Activated T-cell treated with anti-CD3 and anti-CD28 coated beads, Interleukin-2, amount 50 U/mL, for 48 hours (primary cell): Measurements from ENCODE around the gene NBAS.
"Not testable (repeated sequence)": the region's sequence is repeated elsewhere in the genome, so short reads cannot be mapped to it uniquely, and the experiment has no call there.

Experiments
- DNase-seq, 2 experiments: peaks; one replicate each; pipeline ENCODE4 v3.0.0-alpha.2; 2020

Gene NBAS

DNA sequence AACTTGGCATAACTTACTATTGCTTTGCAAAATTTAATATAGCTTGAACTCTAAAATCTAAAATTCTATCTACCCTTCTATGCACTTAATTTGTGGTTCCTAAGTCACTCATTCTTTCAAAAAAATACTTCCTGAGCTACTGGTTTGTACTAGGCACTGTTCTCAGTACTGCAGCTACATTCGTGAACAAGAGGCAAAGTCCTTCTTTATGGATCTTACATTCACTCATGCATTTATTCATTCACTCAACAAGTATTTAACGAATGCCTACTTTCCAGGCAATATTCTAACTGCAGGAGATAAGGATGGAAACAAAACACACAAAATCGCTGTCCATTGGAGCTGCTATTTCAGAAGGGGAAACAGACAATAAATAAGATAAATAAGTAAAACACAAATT lies 104.8 kb downstream of the NBAS start:
- no peak for DNase-seq

DNA sequence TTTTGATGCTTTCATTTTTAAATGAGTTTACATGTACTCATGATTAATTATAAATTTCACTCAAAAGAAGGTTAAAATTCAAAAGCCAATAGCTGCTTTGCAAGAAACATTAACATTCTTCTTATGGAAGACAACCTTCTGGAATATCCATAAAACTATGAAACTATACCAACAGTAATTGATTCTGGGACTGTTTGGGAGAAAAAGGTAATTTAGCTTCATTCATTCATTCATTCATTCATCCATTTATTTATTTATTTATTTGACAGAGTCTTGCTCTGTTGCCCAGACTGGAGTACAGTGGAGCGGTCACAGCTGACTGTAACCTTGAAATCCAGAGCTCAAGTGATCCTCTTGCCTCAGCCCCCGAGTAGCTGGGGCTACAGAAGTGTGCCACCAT lies 110.3 kb downstream of the NBAS start:
- no peak for DNase-seq

DNA sequence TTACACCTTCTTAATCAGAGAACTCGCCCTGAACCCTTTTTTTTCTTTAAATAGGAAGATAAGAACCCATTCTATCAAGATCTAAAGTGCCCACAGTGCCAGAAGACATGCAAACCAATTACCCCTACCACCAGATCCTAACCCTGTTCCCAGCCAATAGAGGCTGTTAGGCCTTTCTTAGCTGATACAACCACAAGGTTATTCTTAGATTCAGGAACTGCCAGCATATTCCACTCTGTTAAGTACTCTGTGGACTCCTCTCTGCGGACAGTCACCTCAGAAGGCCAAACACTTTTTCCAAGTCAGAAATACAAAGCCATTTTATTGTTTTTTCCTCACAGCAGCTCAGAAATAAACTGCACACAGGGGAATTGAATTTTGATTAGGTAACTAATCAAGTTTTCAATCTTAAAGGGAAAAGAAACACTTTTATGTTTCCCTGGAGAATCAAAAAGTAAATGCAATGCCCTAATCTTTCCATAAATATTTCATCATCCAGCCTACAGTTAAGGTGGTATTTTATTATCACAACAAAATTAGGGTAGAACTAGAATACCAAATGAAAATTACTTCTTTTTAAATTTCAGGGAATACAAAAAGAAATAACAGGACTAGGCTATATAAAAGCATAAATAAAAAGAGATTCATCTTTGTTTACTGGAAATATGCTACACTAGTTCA lies 111.4 kb downstream of the NBAS start:
- DNase-seq: no peak

DNA sequence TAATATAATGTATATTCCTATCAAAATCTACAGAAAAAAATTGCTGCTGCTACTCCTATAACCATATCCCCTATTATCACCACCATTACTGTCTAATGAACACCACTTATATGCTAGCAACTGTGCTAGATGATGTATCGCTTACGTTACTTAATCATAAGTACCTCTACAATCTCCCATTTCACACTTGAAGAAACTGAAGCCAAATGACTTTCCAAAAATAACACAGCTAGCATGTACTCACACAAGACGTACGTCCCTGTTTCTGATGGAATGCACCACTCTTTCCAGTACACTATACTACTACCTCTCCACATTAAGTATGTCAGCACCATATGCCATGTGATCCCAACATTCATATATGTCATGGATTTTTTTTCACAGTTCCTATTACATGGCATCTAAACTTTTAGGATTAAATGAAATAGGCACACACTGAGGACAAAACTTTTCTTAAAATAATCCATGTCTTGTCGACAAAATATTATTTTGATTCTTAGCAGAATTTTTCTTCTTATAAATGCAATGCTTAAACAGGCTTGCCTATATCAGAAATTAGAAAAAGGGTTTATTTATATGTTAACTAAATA lies 112.8 kb downstream of the NBAS start:
- no peak for DNase-seq

DNA sequence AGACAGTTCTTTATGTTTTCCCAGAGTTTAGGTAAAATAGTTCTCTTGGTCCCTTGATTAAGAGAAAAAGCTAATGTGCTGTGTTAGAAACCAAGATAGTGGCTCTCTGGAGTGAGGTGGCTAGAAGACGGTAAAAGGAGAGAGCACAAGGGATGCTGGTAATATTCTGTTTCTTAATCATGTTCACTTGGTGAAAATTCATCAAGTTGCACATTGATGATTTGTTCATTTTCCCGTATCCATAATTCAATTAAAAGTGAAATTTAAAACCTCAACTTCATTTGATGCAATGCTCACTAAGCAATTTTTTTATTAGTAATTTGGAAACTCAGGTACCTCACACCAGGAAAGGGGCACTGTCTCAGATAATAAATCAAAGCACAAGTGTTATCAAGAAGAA lies 113.8 kb downstream of the NBAS start:
- no peak for DNase-seq

DNA sequence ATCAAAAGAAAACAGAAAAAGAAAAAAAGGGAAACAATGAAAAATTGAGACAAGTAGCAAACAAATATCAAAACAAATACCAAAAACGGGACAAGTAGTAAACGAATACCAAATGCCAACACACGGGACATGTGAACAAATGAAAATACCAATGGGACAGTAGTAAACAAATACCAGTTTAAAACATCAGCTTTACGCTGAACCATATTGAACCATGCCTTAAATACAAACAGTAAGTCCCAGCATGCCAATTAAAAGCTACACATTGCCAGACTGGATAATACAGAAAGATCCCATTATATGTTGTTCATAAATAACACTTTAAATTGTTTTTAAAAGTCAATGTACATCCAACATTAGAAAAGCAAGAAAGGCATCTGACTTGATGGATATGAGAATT lies 114.2 kb downstream of the NBAS start:
- DNase-seq: no peak

DNA sequence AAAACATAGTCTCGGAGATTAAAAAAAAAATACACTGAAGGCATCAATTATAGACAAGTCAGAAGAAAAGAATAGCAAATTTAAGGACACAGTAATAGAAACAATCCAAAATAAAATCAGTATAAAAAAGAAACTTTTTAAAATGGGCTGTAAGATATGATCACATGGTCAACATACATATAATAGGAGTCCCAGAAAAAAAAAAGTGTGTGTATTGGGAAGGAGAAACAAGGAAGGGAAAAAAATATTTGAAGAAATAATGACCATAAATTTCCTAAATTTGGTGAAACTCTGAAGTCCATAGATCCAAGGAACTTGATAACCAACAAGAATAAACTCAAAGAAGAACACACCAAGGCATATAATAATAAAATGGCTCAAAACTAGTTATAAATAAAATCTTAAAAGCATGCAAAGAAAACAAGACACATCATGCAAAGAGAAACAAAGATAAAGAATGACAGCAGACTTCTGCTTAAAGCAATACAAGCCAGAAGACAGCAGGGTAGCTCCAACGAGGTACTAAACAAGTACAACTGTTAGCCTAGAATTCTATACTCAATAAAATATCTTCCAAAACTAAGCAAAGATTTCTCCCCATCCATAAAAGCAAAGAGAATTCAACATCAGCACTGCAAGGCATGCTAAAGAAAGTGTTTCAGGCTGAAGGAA lies 115.1 kb downstream of the NBAS start:
- DNase-seq: no peak

DNA sequence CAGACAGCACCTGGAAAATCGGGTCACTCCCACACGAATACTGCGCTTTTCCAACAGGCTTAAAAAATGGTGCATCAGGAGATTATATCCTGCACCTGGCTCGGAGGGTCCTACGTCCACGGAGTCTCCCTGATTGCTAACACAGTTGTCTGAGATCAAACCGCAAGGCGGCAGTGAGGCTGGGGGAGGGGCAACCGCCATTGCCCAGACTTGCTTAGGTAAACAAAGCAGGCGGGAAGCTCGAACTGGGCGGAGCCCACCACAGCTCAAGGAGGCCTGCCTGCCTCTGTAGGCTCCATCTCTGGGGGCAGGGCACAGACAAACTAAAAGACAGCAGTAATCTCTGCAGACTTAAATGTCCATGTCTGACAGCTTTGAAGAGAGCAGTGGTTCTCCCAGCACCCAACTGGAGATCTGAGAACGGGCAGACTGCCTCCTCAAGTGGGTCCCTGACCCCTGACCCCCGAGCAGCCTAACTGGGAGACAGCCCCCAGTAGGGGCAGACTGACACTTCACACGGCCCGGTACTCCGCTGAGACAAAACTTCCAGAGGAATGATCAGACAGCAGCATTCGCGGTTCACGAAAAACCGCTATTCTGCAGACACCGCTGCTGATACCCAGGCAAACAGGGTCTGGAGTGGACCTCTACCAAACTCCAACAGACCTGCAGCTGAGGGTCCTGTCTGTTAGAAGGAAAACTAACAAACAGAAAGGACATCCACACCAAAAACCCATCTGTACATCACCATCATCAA lies 121.2 kb downstream of the NBAS start:
- not testable (repeated sequence) for DNase-seq

DNA sequence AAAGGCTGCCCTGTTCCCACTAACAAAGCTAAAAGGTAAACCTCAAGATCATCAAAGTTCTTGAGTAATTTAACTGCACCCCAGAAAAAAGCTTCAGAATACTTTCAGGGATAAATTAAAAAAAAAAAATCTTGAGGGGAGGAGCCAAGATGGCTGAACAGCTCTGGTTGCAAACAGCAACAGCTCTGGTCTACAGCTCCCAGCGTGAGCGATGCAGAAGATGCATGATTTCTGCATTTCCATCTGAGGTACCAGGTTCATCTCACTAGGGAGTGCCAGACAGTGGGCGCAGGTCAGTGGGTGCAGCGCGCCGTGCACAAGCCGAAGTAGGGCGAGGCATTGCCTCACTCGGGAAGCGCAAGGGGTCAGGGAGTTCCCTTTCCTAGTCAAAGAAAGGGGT lies 121.8 kb downstream of the NBAS start:
- DNase-seq: not testable (repeated sequence)

DNA sequence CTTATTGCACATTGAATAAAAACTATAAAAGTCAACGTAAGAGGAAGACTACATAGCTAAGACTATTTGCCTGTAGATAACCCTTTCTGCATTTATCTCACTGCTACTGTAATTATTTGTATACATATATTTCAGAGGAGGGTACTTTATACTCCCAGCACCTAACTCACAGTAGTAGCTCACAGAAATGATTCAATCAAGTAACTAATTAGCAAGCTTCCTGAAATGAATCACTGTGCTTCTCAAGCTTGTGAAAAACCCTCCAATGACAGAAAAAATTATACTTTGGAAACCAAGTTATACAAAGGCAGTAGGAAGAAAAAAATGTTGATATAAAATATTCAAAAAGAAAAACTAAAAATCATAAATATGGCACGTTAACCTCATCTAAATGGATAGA lies 124.9 kb downstream of the NBAS start:
- no peak for DNase-seq

DNA sequence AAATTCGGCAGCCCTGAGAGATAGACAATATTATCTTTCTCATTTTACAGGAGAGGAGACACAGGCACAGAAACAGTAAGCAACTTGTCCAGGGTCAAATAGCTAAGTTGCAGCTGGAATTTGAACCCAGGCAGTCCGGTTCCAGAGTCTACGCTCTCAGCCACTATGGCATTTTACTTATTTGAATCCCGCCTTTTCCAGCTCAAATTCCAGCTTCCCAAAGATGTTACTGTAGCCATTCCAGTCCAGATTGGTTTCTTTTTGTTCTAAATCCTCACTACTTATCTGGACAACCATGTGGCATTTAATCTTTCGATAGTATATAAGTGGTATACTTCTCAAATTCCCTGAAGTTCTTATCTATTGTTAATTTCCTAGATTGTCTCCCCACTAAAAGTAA lies 125.7 kb downstream of the NBAS start:
- DNase-seq: no peak

DNA sequence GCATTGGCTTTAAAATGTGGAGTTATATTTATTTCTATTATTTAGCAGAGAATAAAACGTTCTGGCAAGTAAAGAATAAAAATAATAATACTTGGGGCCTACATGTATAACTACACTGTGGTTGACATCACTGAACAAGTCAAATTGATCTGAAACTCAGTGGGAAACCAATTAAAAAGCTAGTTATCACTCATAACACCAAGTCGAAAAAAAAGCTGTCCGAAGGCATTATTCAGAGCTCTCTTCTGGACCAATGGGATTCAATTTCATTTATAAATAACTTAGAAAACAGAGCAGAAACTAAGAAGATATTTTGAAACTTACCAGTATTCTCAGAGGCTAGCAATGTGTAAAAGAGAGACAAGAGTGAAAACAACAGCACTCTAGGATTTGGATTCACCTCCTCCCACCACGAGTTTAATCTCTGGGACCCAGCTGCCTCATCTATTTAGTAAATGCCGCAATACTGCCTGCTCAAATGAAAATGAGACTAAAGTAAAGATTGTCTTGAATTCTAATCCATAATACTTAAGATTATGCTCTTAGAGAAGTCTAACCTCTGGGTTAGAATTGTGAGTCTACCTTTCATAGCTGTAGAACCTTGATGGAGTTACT lies 128.4 kb downstream of the NBAS start:
- DNase-seq: no peak

DNA sequence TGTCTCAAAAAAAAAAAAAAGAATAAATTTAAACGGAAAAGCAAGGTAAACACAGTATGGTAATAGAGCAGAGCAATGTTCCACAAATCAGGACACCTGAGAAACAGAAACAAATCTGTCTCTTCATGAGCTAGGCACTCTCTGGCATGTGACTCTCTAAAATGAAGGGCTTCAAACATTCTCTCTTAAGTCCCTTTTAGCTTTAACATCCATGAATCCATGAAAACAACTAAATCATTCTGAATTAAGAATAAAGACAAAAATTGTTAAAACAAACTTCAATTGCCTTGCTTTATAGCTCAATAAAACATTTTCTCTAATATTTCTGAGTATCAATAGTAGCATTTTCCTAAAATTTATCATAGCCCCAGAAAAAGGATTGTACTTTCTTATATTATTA lies 132.1 kb downstream of the NBAS start:
- DNase-seq: no peak

DNA sequence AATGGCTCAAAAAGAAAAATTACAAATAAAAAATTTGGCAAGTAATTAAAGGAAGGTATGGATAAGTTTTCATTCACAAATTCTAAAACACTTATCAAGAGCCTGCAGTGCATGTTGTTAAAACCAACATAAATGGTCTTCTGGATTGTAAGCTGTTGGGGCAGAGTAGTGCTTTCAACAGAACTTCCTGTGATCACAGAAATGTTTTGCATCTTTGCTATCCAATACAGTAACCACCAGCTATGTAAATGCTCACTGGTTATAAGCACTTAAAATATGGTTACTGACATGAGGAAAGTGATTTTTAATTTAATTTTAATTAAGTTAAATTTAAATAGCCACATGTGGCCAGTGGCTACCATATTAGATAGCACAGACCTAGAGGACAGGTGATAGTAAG lies 133.1 kb downstream of the NBAS start:
- DNase-seq: no peak

DNA sequence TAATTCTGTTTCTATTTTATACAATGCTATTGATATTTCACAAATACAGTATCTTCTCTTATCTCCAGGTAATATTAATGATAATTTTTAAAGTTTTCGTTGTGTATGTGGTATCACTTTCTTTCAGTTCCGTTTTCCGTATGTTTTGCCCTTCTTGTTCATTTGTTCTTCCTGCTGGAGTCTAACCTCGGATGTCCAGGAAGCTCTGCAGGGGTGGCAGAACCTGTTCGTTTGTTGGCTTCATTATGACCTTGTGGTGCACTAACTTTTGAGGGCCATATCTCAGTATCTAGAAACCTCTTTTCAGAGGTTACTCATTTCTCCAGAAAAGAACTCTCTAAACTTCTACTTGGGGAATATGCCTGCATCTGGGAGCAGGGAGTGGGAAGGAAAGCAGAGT lies 134.5 kb downstream of the NBAS start:
- no peak for DNase-seq

DNA sequence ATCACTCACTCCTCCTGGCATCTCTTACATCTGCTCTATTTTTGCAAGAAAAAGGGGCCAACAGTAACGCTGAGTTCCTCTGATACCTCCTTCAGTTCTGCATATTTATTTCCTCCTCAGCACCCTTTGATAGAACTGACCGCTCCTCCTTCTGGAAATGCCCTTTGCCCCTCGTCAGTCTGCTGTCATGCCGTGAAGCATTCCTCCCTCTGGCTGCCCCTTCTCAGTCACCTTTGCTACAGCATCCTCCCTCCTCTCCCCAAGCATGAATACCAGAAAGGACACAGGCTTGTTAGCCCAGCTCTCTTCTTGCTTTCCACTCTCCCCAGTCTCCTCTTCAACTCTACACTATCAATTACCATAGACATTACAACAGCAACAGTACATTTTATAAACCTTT lies 135.4 kb downstream of the NBAS start:
- no peak for DNase-seq

DNA sequence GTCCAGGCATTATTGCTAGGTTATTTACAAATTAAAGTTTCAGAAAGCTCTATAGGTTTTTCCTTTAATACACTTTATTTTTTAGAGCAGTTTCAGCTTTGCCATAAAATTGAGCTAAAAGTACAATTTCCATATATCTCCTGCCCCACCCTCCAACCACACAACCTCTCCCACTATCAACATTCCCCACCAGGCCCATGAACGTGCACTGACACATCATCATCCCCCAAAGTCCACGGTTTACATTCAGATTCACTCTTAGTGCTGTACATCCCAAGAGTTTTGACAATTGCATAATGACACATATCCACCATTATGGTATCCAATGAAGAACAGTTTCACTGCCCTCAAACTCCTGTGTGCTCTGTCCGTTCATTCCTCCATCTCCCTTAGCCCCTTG lies 139.4 kb downstream of the NBAS start:
- DNase-seq: no peak

DNA sequence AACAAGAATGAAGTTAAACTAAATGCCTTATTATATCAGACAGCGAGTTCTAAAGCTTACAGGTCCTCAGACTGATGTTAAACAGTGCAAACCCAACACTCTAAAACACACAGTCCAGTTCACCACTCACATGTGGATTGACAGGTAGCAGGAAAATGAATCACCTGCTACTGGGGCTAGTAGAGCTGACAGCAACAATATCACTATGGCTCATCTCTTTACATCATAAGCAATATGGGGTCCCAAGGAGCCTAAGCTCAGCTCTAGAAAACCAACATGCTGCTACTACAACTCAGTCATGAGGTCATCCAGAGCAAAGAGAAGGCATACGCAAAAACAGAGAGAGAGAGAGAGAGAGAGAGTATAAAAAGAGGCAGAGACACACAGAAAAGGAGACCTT lies 145.4 kb downstream of the NBAS start:
- DNase-seq: no peak

DNA sequence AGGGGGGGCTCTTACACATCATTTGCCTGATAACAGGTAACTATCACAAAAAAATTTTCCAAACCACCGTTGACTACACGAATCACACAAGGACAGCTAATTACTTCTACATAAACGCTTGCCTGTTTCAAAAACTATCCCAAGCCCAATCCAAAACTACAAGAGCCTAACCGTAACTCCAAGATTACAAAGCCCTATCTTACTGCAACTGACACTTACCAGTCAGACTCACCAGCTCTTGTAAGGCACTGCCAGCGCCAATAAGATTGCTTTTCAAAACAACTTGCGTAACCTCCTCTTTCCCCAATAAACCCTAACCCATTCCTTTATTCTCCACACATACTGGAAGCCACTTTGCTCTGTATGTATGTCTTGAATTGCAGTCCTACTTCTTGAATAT lies 148.4 kb downstream of the NBAS start:
- DNase-seq: no peak

DNA sequence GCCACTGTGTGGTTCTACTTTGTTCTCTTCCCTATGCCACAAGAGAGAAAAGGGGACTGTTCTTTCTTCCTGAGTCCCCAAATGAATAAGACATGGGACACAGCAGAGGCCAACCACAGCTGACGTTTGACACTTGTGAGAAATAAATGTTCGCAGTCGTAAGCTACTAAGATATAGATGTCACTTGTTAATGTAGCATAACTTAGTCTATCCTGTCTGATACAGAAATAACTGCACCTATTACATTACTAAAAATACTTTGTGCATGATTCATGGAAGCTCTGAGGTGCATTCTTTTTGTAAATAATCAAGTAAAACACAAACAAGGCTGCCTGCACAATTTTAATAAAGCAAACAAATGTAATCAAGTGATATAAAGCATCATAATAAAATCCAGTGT lies 148.8 kb downstream of the NBAS start:
- DNase-seq: no peak

DNA sequence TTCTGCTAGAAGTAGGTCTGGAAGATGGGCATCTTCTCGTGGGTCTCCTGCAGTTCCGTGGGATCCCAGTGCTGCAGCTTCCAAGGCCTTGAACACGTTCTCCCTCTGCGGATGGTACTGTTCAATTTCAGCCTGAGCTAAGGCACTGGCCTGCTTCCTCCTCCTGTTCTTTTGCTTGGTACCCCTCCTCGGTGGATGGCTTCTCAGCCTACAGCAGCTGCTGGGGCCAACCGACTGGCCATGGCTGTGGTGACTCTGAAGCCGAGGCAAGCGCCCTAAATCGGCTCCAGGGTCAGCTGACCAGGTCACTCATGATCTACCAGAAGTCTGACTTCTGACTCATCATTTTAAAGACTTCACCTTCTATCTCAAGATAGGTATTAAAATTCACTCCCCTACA lies 150.2 kb downstream of the NBAS start:
- no peak for DNase-seq

DNA sequence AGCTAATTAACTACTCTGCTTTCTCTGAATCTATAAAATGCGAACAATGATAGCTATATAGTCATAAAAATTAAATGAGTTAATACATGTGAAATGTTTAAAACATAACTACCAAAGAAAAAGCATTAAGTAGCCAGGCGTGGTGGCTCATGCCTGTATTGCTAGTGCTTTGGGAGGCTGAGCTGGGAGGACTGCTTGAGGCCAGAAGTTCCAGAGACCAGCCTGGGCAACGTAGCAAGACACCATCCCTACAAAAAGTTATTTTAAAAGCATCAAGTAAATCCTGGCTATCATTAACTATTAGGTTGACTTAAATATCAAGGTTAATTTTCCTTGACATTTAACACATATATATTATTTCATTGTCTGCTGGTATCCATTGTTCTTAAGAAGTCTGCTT lies 152.4 kb downstream of the NBAS start:
- no peak for DNase-seq

DNA sequence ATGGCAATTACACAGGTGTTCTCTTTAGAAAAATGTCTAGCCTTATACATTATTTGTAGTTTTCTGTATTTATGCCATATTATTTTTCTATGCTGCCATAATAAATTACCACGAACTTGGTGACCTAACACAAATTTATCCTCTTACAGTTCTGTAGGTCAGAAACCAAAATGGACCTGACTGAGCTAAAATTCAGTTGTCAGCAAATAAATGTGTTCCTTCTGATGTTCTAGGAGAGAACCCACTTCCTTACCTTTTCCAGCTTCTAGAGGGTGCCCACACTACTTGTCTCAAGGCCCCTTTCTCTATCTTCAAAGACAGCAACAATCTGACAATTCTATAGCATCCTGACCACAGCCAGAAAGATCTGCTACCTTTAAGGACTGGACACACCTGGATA lies 153.5 kb downstream of the NBAS start:
- no peak for DNase-seq

DNA sequence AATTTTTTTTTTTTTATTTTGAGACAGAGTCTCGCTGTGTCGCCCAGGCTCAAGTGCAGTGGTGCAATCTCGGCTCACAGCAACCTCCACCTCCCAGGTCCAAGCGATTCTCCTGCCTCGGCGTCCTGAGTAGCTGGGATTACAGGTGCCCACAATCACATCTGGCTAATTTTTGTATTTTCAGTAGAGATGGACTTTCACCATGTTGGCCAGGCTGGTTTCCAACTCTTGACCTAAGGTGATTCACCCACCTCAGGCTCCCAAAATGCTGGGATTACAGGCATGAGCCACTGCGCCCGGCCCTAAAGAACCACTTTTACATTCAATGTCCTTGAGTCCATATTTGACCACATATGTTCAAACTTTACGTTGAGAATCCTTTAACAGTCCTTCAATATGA lies 156.6 kb downstream of the NBAS start:
- not testable (repeated sequence) for DNase-seq
